Effector memory CD4-positive, alpha-beta T cell (primary cell): ENCODE data around the gene JCAD.
"Not testable (repeated sequence)": the region's sequence is repeated elsewhere in the genome, so short reads cannot be mapped to it uniquely, and the experiment has no call there.

ENCODE experiments used
- DNase-seq, 3 donors: peaks; one replicate each; pipeline ENCODE4 v3.0.0-alpha.2; 2020
- H3K27ac ChIP-seq: 2 replicates; pipeline ENCODE4 v1.7.0; 2013; ENCODE audit warnings: mild to moderate bottlenecking, low read length, moderate library complexity; ENCODE audit not compliant: insufficient read depth, poor library complexity, severe bottlenecking
- H3K27me3 ChIP-seq: replicated peaks from 2 replicates; pipeline ENCODE4 v1.7.0; 2013; ENCODE audit warnings: mild to moderate bottlenecking, low read length; ENCODE audit not compliant: insufficient read depth, control insufficient read depth, poor library complexity, severe bottlenecking
- H3K36me3 ChIP-seq: 2 replicates; pipeline ENCODE4 v1.7.0; 2013; ENCODE audit warnings: mild to moderate bottlenecking, low read length, moderate library complexity; ENCODE audit not compliant: control insufficient read depth, insufficient read depth
- H3K4me1 ChIP-seq: 2 replicates; pipeline ENCODE4 v1.7.0; 2013; ENCODE audit warnings: low read length, mild to moderate bottlenecking; ENCODE audit not compliant: control insufficient read depth, insufficient read depth, poor library complexity, severe bottlenecking
- H3K4me3 ChIP-seq: 2 replicates; pipeline ENCODE4 v1.7.0; 2013; ENCODE audit warnings: low read length, low read depth, mild to moderate bottlenecking; ENCODE audit not compliant: insufficient read depth, poor library complexity, severe bottlenecking
- H3K9me3 ChIP-seq: 2 replicates; pipeline ENCODE4 v1.7.0; 2013; ENCODE audit warnings: mild to moderate bottlenecking, low read length, moderate library complexity; ENCODE audit not compliant: control insufficient read depth

JCAD gene

GRCh38 chr10:29998142-29998808 lies 61.1 kb downstream of the JCAD start:
- H3K4me3 ChIP-seq, result no peak overlapping the region
- DNase-seq, result peak; percentile 39 to 47 (median 41)
- H3K4me1 ChIP-seq, result no peaks in the 10 kb centered on the region
- no peak overlapping the region for H3K27ac ChIP-seq
- no peaks in the 10 kb centered on the region for H3K36me3 ChIP-seq
- H3K27me3 ChIP-seq, result no peaks in the 10 kb centered on the region
- no peaks in the 10 kb centered on the region for H3K9me3 ChIP-seq

- H3K27ac ChIP-seq, result no peak overlapping the region
- no peaks in the 10 kb centered on the region for H3K9me3 ChIP-seq
- no peaks in the 10 kb centered on the region for H3K4me1 ChIP-seq
- no peaks in the 10 kb centered on the region for H3K36me3 ChIP-seq
- DNase-seq, result no peak
- no peaks in the 10 kb centered on the region for H3K27me3 ChIP-seq
- H3K4me3 ChIP-seq, result no peak overlapping the region
Observed at GRCh38 chr10:29994811-29995210, 64.6 kb downstream of the JCAD start.

GRCh38 chr10:29993319-29993915 lies 66.0 kb downstream of the JCAD start:
- DNase-seq, result no peak
- Histone ChIP-seq H3K9me3 (no peaks in the 10 kb centered on the region), H3K36me3 (no peaks in the 10 kb centered on the region), H3K27ac (no peak overlapping the region), H3K4me3 (no peak overlapping the region), H3K4me1 (no peaks in the 10 kb centered on the region), H3K27me3 (no peaks in the 10 kb centered on the region)

- no peak for DNase-seq
- Histone ChIP-seq H3K27ac (no peak overlapping the region), H3K27me3 (no peaks in the 10 kb centered on the region), H3K9me3 (no peaks in the 10 kb centered on the region), H3K4me3 (no peak overlapping the region), H3K4me1 (no peaks in the 10 kb centered on the region), H3K36me3 (no peaks in the 10 kb centered on the region)
Observed at GRCh38 chr10:29992914-29993313, 66.5 kb downstream of the JCAD start.

DNA sequence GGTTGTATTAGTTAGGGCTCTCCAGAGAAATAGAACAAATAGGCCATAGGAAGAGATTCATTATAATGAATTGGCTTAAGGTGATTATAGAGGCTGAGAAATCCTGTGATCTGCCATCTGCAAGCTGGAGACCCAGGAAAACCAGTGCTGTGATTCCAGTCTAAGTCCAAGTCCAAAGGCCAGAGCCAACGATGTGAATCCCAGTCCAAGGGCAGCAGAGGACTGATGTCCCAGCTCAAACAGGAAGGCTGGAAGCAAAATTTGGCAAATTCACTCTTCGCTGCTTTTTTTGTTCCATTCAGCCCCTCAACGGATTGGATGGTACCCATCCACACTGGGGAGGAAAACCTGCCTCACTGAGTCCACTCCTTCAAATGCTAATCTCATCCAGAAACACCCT lies 68.0 kb downstream of the JCAD start:
- Histone ChIP-seq H3K4me3 (no peak overlapping the region), H3K27me3 (no peaks in the 10 kb centered on the region), H3K27ac (no peak overlapping the region), H3K4me1 (no peaks in the 10 kb centered on the region), H3K36me3 (no peaks in the 10 kb centered on the region), H3K9me3 (no peaks in the 10 kb centered on the region)
- DNase-seq, result no peak

- Histone ChIP-seq H3K4me1 (no peaks in the 10 kb centered on the region), H3K27ac (no peak overlapping the region), H3K36me3 (no peaks in the 10 kb centered on the region), H3K4me3 (no peak overlapping the region), H3K9me3 (peaks cover 7% of the 10 kb centered on the region), H3K27me3 (no peaks in the 10 kb centered on the region)
- no peak for DNase-seq
Observed at GRCh38 chr10:29987471-29987870, 71.9 kb downstream of the JCAD start.

- no peaks in the 10 kb centered on the region for H3K36me3 ChIP-seq
- no peak overlapping the region for H3K27ac ChIP-seq
- H3K4me3 ChIP-seq, result no peak overlapping the region
- no peak for DNase-seq
- peaks cover 7% of the 10 kb centered on the region for H3K9me3 ChIP-seq
- no peaks in the 10 kb centered on the region for H3K4me1 ChIP-seq
- H3K27me3 ChIP-seq, result no peaks in the 10 kb centered on the region
Observed at GRCh38 chr10:29982997-29983648, 76.3 kb downstream of the JCAD start.

DNA sequence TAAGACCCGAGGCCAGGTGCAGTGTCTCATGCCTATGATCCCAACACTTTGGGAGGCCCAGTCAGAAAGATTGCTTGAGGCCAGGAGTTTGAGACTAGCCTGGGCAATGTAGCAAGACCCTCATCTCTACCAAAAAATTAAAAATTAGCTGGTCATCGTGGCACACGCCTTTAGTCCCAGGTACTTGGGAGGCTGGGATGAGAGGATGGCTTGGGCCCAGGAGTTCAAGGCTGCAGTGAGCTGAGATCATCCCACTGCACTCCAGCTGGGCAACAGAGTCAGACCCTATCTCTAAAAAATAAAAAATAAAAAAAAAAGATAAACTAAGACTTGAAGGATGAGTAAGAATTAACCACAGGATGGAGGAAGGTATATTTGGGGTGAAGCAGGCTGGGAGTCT lies 77.9 kb downstream of the JCAD start:
- Histone ChIP-seq H3K4me1 (no peaks in the 10 kb centered on the region), H3K9me3 (peaks cover 7% of the 10 kb centered on the region), H3K27me3 (no peaks in the 10 kb centered on the region), H3K27ac (no peak overlapping the region), H3K4me3 (no peak overlapping the region), H3K36me3 (no peaks in the 10 kb centered on the region)
- no peak for DNase-seq

GRCh38 chr10:29980084-29980483 lies 79.3 kb downstream of the JCAD start:
- Histone ChIP-seq H3K36me3 (no peaks in the 10 kb centered on the region), H3K4me1 (no peaks in the 10 kb centered on the region), H3K4me3 (no peak overlapping the region), H3K27ac (no peak overlapping the region), H3K9me3 (peaks cover 7% of the 10 kb centered on the region), H3K27me3 (no peaks in the 10 kb centered on the region)
- no peak for DNase-seq

GRCh38 chr10:29979421-29979779 lies 80.0 kb downstream of the JCAD start:
- H3K9me3 ChIP-seq, DNase-seq, H3K4me3 ChIP-seq, H3K27me3 ChIP-seq, H3K36me3 ChIP-seq, H3K4me1 ChIP-seq, H3K27ac ChIP-seq: not testable (repeated sequence)
